Liver (tissue), 9 donors: ENCODE data around the gene SH3PXD2B. TPM values are rescaled to one million over a fixed set of nuclear protein-coding genes. Genes with fewer than 3 reads are reported as not detected.
"Not testable (repeated sequence)": the region's sequence is repeated elsewhere in the genome, so short reads cannot be mapped to it uniquely, and the experiment has no call there.

Experiments used
- DNase-seq: peaks from one replicate; pipeline ENCODE4 v3.0.0-alpha.2; 2017; ENCODE audit warnings: low spot score
- H3K27ac ChIP-seq, 2 donors: one replicate each; pipeline ENCODE4 v1.7.0; 2013; ENCODE audit warnings: inconsistent platforms in 2 of 2, low read length in 2 of 2, control low read depth in 1 of 2, low read depth in 1 of 2, mild to moderate bottlenecking in 1 of 2
- H3K27me3 ChIP-seq, 4 donors: one replicate each; pipeline versions ENCODE4 v1.6.1 to v1.7.0; 2013; ENCODE audit warnings: low read length in 3 of 4, inconsistent platforms in 1 of 4, mild to moderate bottlenecking in 1 of 4, moderate library complexity in 1 of 4; ENCODE audit not compliant: control insufficient read depth in 4 of 4, insufficient read depth in 4 of 4
- H3K36me3 ChIP-seq, 4 donors: one replicate each; pipeline versions ENCODE4 v1.6.1 to v1.7.0; 2013; ENCODE audit warnings: low read length in 3 of 4, mild to moderate bottlenecking in 3 of 4, low read depth in 1 of 4, moderate library complexity in 1 of 4; ENCODE audit not compliant: control insufficient read depth in 4 of 4, insufficient read depth in 3 of 4
- H3K4me1 ChIP-seq, 4 donors: one replicate each; pipeline versions ENCODE4 v1.6.1 to v1.7.0; 2013; ENCODE audit warnings: low read length in 3 of 4, mild to moderate bottlenecking in 3 of 4, moderate library complexity in 1 of 4; ENCODE audit not compliant: control insufficient read depth in 4 of 4, insufficient read depth in 4 of 4
- H3K4me3 ChIP-seq, 3 donors: one replicate each; pipeline versions ENCODE4 v1.6.1 to v1.7.0; 2013; ENCODE audit warnings: low read length in 3 of 3, control low read depth in 1 of 3, low read depth in 1 of 3, mild to moderate bottlenecking in 1 of 3
- H3K9ac ChIP-seq, 2 donors: one replicate each; pipeline ENCODE4 v1.7.0; 2013; ENCODE audit warnings: low read length in 2 of 2, mild to moderate bottlenecking in 2 of 2, moderate library complexity in 2 of 2, control low read depth in 1 of 2, low read depth in 1 of 2
- H3K9me3 ChIP-seq, 4 donors: one replicate each; pipeline versions ENCODE4 v1.6.1 to v1.7.0; 2013; ENCODE audit warnings: low read length in 3 of 4; ENCODE audit not compliant: control insufficient read depth in 4 of 4
- EGR1 ChIP-seq, 2 donors: IDR thresholded peaks; 2 replicates each; pipeline ENCODE4 v1.6.1; 2016 to 2018; ENCODE audit warnings: antibody characterized with exemption in 2 of 2, low read depth in 2 of 2
- FOXA1 ChIP-seq: IDR thresholded peaks from 2 replicates; pipeline ENCODE4 v1.6.1; 2016; ENCODE audit warnings: antibody characterized with exemption
- FOXA2 ChIP-seq: IDR thresholded peaks from 2 replicates; pipeline ENCODE4 v1.6.1; 2016; ENCODE audit warnings: antibody characterized with exemption
- GABPA ChIP-seq, 2 donors: IDR thresholded peaks in 1 of 2; conservative IDR thresholded peaks in 1 of 2; 2 replicates each; pipeline ENCODE4 v1.6.1; 2016; ENCODE audit warnings: antibody characterized with exemption in 2 of 2, mild to moderate bottlenecking in 1 of 2, moderate library complexity in 1 of 2
- HNF4A ChIP-seq, 2 donors: conservative IDR thresholded peaks; 2 replicates each; pipeline ENCODE4 v1.6.1; 2016; ENCODE audit warnings: antibody characterized with exemption in 2 of 2, mild to moderate bottlenecking in 2 of 2
- HNF4G ChIP-seq: IDR thresholded peaks from 2 replicates; pipeline ENCODE4 v1.6.1; 2016; ENCODE audit warnings: antibody characterized with exemption
- JUND ChIP-seq, 2 donors: IDR thresholded peaks; 2 replicates each; pipeline ENCODE4 v1.6.1; 2016; ENCODE audit warnings: antibody characterized with exemption in 2 of 2
- NR2F2 ChIP-seq: IDR thresholded peaks from 2 replicates; pipeline ENCODE4 v1.6.1; 2016; ENCODE audit warnings: antibody characterized with exemption
- RAD21 ChIP-seq, 2 donors: IDR thresholded peaks; 2 replicates each; pipeline ENCODE4 v1.6.1; 2016; ENCODE audit warnings: antibody characterized with exemption in 2 of 2, mild to moderate bottlenecking in 2 of 2
- RXRA ChIP-seq, 2 donors: IDR thresholded peaks; 2 replicates each; pipeline ENCODE4 v1.6.1; 2017 to 2018; ENCODE audit warnings: antibody characterized with exemption in 2 of 2, mild to moderate bottlenecking in 1 of 2
- SP1 ChIP-seq: IDR thresholded peaks from 2 replicates; pipeline ENCODE4 v1.6.1; 2018; ENCODE audit warnings: antibody characterized with exemption, mild to moderate bottlenecking
- TAF1 ChIP-seq: conservative IDR thresholded peaks from 2 replicates; pipeline ENCODE4 v1.6.1; 2016; ENCODE audit warnings: antibody characterized with exemption, mild to moderate bottlenecking
- YY1 ChIP-seq: IDR thresholded peaks from 2 replicates; pipeline ENCODE4 v1.6.1; 2016; ENCODE audit warnings: antibody characterized with exemption, mild to moderate bottlenecking
- WGBS: extraction: QIAGEN DNeasy Blood & Tissue Kit; methylation state at CpG from one replicate; pipeline ENCODE4 v1.1.7; 2013; 5-methylcytosine and 5-hydroxymethylcytosine counted together
- polyA plus RNA-seq, 2 donors: library from polyadenylated mRNA; stranded (reverse) in 1 of 2; unstranded in 1 of 2; fragments of 200-250 nt in 1 of 2; fragments of >200 nt in 1 of 2; fragmentation: Nextera tagmentation in 1 of 2; extraction: Ambion mirVana in 1 of 2; gene quantifications; one replicate each; pipeline versions ENCODE4 v1.2.1 to v1.2.3, GENCODE V29; 2013 to 2015
- total RNA-seq, 2 donors: library from RNA; depleted of rRNA; stranded (reverse); fragments of >200 nt; gene quantifications; one replicate each; pipeline ENCODE4 v1.2.3, GENCODE V29; 2014
- TF ChIP-seq, protein P1 (sequence below): fragments of 150-350 bp; IDR thresholded peaks from 2 replicates; pipeline ENCODE4 v1.5.1; 2017; ENCODE audit warnings: improper control_type of control experiment, low read depth, low read length; ENCODE audit not compliant: missing input control
- TF ChIP-seq, protein P2 (sequence below): IDR thresholded peaks from 2 replicates; pipeline ENCODE4 v1.6.1; 2016; ENCODE audit warnings: antibody characterized with exemption
- TF ChIP-seq, protein P3 (sequence below): IDR thresholded peaks from 2 replicates; pipeline ENCODE4 v1.6.1; 2016; ENCODE audit warnings: antibody characterized with exemption
- TF ChIP-seq, protein P4 (sequence below): IDR thresholded peaks from 2 replicates; pipeline ENCODE4 v1.6.1; 2016; ENCODE audit warnings: antibody characterized with exemption, mild to moderate bottlenecking
- TF ChIP-seq, protein P5 (sequence below): IDR thresholded peaks from 2 replicates; pipeline ENCODE4 v1.6.1; 2016; ENCODE audit warnings: antibody characterized with exemption
- donor health status: healthy.
- donor health status: healthy.
- donor health status: healthy.
- donor health status: healthy.
- donor health status: healthy.

Gene SH3PXD2B
- total and polyA plus RNA-seq, 4 donors, result 1.1 to 3.3 (median 2.2) TPM

DNA sequence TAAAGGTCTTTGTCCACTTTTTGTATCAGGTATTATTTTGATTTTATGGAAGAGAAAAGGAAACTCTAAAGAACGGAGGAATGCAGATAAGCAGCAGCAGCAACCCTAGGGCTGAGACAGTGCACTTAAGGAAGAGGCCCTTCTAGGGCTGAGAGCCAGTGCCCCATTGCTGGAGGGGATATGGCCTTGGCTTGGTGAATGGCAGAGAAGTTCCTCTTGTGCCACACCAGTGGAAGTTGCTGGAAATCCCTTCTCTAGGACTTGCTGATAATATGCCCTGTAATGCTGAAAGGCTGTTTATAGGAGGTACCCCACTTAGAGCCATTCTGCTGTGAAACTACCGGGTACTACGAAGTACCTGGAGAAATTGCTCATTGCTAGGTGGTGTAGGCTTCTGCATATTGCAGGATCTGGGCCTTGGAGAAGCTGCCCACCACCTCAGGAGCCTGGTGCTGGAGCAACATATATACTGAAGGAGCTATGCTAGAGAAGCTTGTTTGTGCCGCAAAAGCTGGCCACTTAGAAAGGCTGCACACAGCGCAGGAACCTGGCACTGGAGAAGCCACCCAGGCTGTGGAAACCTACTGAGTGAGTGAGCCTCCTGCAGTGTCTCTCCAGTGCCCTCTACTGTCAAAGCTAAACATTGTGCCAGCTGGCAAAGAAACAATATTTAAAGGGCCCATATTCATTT lies 161.1 kb downstream of the SH3PXD2B start (continued):
- TF ChIP-seq JUND (IDR thresholded peaks at IDR 0.05) (no peak), RAD21 (IDR thresholded peaks at IDR 0.05) (peak; percentile 92 to 94), GABPA (IDR thresholded peaks at IDR 0.05 in 1 of 2, conservative IDR thresholded peaks at IDR 0.05 in 1 of 2) (no peak), SP1 (peak; percentile 54), HNF4A (conservative IDR thresholded peaks at IDR 0.05) (no peak)
- TF ChIP-seq, protein P1, sequence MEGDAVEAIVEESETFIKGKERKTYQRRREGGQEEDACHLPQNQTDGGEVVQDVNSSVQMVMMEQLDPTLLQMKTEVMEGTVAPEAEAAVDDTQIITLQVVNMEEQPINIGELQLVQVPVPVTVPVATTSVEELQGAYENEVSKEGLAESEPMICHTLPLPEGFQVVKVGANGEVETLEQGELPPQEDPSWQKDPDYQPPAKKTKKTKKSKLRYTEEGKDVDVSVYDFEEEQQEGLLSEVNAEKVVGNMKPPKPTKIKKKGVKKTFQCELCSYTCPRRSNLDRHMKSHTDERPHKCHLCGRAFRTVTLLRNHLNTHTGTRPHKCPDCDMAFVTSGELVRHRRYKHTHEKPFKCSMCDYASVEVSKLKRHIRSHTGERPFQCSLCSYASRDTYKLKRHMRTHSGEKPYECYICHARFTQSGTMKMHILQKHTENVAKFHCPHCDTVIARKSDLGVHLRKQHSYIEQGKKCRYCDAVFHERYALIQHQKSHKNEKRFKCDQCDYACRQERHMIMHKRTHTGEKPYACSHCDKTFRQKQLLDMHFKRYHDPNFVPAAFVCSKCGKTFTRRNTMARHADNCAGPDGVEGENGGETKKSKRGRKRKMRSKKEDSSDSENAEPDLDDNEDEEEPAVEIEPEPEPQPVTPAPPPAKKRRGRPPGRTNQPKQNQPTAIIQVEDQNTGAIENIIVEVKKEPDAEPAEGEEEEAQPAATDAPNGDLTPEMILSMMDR, result peak; percentile 89
- TF ChIP-seq, protein P2, sequence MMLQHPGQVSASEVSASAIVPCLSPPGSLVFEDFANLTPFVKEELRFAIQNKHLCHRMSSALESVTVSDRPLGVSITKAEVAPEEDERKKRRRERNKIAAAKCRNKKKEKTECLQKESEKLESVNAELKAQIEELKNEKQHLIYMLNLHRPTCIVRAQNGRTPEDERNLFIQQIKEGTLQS, result no peak
- TF ChIP-seq, protein P3, sequence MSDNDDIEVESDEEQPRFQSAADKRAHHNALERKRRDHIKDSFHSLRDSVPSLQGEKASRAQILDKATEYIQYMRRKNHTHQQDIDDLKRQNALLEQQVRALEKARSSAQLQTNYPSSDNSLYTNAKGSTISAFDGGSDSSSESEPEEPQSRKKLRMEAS, result no peak

DNA sequence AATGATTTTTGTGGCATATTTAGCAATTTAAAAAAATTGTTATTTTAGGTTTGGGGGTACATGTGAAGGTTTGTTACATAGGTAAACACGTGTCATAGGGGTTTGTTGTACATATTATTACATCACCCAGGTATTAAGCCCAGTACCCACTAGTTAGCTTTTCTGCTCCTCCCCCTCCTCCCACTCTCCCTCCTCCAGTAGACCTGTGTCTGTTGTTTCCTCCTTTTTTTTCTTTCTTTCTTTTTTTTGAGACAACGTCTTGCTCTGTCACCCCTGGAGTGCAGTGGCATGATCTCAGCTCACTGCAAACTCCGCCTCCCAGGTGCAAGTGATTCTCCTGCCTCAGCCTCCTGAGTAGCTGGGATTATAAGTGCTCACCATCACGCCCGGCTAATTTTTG lies 162.5 kb downstream of the SH3PXD2B start:
- H3K9me3 ChIP-seq, H3K4me1 ChIP-seq, H3K27me3 ChIP-seq, H3K9ac ChIP-seq, H3K27ac ChIP-seq, H3K4me3 ChIP-seq, H3K36me3 ChIP-seq, DNase-seq: not testable (repeated sequence)
- 87% methylated on average over 5 of the region's 5 CpGs for WGBS

DNA sequence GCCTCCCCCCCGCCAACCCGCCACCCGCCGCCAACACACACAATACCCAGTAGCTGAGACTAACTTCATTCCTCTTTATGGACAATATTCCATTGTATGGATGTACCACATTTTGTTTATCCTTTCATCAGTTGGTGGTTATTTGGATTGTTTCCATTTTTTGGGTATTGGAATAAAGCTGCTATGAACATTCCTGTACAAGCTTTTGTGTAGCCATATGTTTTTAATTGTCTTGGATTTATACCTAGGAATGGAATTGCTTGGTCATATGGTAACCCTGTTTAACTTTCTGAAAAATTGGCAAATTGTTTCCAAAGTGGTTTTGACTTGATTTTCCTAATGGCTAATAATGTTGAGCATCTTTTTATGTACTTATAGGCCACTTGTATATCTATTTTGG lies 165.9 kb downstream of the SH3PXD2B start:
- DNase-seq, result no peak
- Histone ChIP-seq H3K36me3 (no peaks in the 10 kb centered on the region), H3K27ac (no peak overlapping the region), H3K27me3 (no peaks in the 10 kb centered on the region), H3K4me1 (peaks cover 0 to 10% (median 8%) of the 10 kb centered on the region in 4 donors), H3K9me3 (no peaks in the 10 kb centered on the region), H3K4me3 (no peak overlapping the region), H3K9ac (no peak overlapping the region)
- 96% methylated on average over 4 of the region's 4 CpGs for WGBS
- TF ChIP-seq RXRA (IDR thresholded peaks at IDR 0.05) (no peak), YY1 (no peak), FOXA2 (no peak), JUND (IDR thresholded peaks at IDR 0.05) (no peak), SP1 (no peak), NR2F2 (no peak), FOXA1 (no peak), TAF1 (no peak), HNF4G (no peak), EGR1 (IDR thresholded peaks at IDR 0.05; ENCODE audit: low read depth in 2 of 2) (no peak), HNF4A (conservative IDR thresholded peaks at IDR 0.05) (no peak), RAD21 (IDR thresholded peaks at IDR 0.05) (no peak), GABPA (IDR thresholded peaks at IDR 0.05 in 1 of 2, conservative IDR thresholded peaks at IDR 0.05 in 1 of 2) (no peak)
- TF ChIP-seq, protein P1, result no peak
- TF ChIP-seq, protein P4, sequence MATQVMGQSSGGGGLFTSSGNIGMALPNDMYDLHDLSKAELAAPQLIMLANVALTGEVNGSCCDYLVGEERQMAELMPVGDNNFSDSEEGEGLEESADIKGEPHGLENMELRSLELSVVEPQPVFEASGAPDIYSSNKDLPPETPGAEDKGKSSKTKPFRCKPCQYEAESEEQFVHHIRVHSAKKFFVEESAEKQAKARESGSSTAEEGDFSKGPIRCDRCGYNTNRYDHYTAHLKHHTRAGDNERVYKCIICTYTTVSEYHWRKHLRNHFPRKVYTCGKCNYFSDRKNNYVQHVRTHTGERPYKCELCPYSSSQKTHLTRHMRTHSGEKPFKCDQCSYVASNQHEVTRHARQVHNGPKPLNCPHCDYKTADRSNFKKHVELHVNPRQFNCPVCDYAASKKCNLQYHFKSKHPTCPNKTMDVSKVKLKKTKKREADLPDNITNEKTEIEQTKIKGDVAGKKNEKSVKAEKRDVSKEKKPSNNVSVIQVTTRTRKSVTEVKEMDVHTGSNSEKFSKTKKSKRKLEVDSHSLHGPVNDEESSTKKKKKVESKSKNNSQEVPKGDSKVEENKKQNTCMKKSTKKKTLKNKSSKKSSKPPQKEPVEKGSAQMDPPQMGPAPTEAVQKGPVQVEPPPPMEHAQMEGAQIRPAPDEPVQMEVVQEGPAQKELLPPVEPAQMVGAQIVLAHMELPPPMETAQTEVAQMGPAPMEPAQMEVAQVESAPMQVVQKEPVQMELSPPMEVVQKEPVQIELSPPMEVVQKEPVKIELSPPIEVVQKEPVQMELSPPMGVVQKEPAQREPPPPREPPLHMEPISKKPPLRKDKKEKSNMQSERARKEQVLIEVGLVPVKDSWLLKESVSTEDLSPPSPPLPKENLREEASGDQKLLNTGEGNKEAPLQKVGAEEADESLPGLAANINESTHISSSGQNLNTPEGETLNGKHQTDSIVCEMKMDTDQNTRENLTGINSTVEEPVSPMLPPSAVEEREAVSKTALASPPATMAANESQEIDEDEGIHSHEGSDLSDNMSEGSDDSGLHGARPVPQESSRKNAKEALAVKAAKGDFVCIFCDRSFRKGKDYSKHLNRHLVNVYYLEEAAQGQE, result no peak
- TF ChIP-seq, protein P5, sequence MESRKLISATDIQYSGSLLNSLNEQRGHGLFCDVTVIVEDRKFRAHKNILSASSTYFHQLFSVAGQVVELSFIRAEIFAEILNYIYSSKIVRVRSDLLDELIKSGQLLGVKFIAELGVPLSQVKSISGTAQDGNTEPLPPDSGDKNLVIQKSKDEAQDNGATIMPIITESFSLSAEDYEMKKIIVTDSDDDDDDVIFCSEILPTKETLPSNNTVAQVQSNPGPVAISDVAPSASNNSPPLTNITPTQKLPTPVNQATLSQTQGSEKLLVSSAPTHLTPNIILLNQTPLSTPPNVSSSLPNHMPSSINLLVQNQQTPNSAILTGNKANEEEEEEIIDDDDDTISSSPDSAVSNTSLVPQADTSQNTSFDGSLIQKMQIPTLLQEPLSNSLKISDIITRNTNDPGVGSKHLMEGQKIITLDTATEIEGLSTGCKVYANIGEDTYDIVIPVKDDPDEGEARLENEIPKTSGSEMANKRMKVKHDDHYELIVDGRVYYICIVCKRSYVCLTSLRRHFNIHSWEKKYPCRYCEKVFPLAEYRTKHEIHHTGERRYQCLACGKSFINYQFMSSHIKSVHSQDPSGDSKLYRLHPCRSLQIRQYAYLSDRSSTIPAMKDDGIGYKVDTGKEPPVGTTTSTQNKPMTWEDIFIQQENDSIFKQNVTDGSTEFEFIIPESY, result no peak
- TF ChIP-seq, protein P3, result no peak
- TF ChIP-seq, protein P2, result no peak
